ENCODE measurements around the gene CRYBG1.
A peak's percentile ranks its signal among the peaks of the same experiment; 100 is the strongest.

Gene CRYBG1

GRCh38 chr6:106608080-106608668, 247.7 kb downstream of the CRYBG1 start:
- peaks cover 4% of the 10 kb centered on the region for H3K9me3 Mint-ChIP-seq
- no peaks in the 10 kb centered on the region for H3K27me3 Mint-ChIP-seq (ENCODE audit: low read depth)
- no peak for DNase-seq (ENCODE audit: low spot score)
- H3K4me3 Mint-ChIP-seq, result no peak overlapping the region
- peaks cover 23% of the 10 kb centered on the region for H3K36me3 Mint-ChIP-seq (ENCODE audit: low read depth)
- H3K4me1 Mint-ChIP-seq (ENCODE audit: low read depth), result peaks cover 30% of the 10 kb centered on the region
- H3K27ac Mint-ChIP-seq, result no peak overlapping the region

GRCh38 chr6:106609699-106610098, 249.2 kb downstream of the CRYBG1 start:
- Mint-ChIP-seq H3K27me3 (ENCODE audit: low read depth) (no peaks in the 10 kb centered on the region), H3K4me3 (no peak overlapping the region), H3K27ac (no peak overlapping the region), H3K9me3 (peaks cover 4% of the 10 kb centered on the region), H3K4me1 (ENCODE audit: low read depth) (peaks cover 43% of the 10 kb centered on the region), H3K36me3 (ENCODE audit: low read depth) (peaks cover 25% of the 10 kb centered on the region)
- no peak for DNase-seq (ENCODE audit: low spot score)

GRCh38 chr6:106611030-106611429, 250.5 kb downstream of the CRYBG1 start:
- Mint-ChIP-seq H3K4me1 (ENCODE audit: low read depth) (peaks cover 48% of the 10 kb centered on the region), H3K9me3 (peaks cover 4% of the 10 kb centered on the region), H3K27ac (no peak overlapping the region), H3K27me3 (ENCODE audit: low read depth) (no peaks in the 10 kb centered on the region), H3K4me3 (no peak overlapping the region), H3K36me3 (ENCODE audit: low read depth) (peaks cover 27% of the 10 kb centered on the region)
- DNase-seq (ENCODE audit: low spot score), result no peak

GRCh38 chr6:106612671-106613416, 252.3 kb downstream of the CRYBG1 start:
- no peak for DNase-seq (ENCODE audit: low spot score)
- peaks cover 4% of the 10 kb centered on the region for H3K9me3 Mint-ChIP-seq
- H3K4me3 Mint-ChIP-seq, result peak overlapping the region; percentile 62
- peaks cover 56% of the 10 kb centered on the region for H3K4me1 Mint-ChIP-seq (ENCODE audit: low read depth)
- peaks cover 35% of the 10 kb centered on the region for H3K36me3 Mint-ChIP-seq (ENCODE audit: low read depth)
- peak overlapping the region; percentile 91 for H3K27ac Mint-ChIP-seq
- no peaks in the 10 kb centered on the region for H3K27me3 Mint-ChIP-seq (ENCODE audit: low read depth)

- Mint-ChIP-seq H3K4me1 (ENCODE audit: low read depth) (peaks cover 57% of the 10 kb centered on the region), H3K27ac (peak overlapping the region; percentile 91)
Observed at GRCh38 chr6:106613590-106613989, 253.1 kb downstream of the CRYBG1 start.

GRCh38 chr6:106614166-106614565, 253.6 kb downstream of the CRYBG1 start:
- Mint-ChIP-seq H3K27ac (peak overlapping the region; percentile 91), H3K4me1 (ENCODE audit: low read depth) (peaks cover 59% of the 10 kb centered on the region), H3K4me3 (peak overlapping the region; percentile 62)

More at GRCh38 chr6:106613590-106613989, 253.1 kb downstream of the CRYBG1 start:
- DNase-seq (ENCODE audit: low spot score), result no peak
- Mint-ChIP-seq H3K36me3 (ENCODE audit: low read depth) (peaks cover 40% of the 10 kb centered on the region), H3K4me3 (peak overlapping the region; percentile 62), H3K9me3 (peaks cover 4% of the 10 kb centered on the region), H3K27me3 (ENCODE audit: low read depth) (no peaks in the 10 kb centered on the region)

GRCh38 chr6:106614592-106615257, 254.2 kb downstream of the CRYBG1 start:
- H3K4me1 Mint-ChIP-seq (ENCODE audit: low read depth), result peaks cover 60% of the 10 kb centered on the region
- H3K36me3 Mint-ChIP-seq (ENCODE audit: low read depth), result peaks cover 45% of the 10 kb centered on the region
- no peaks in the 10 kb centered on the region for H3K27me3 Mint-ChIP-seq (ENCODE audit: low read depth)
- no peak for DNase-seq (ENCODE audit: low spot score)
- peak overlapping the region; percentile 62 for H3K4me3 Mint-ChIP-seq
- peaks cover 4% of the 10 kb centered on the region for H3K9me3 Mint-ChIP-seq
- peak overlapping the region; percentile 91 for H3K27ac Mint-ChIP-seq

More at GRCh38 chr6:106614166-106614565, 253.6 kb downstream of the CRYBG1 start:
- Mint-ChIP-seq H3K9me3 (peaks cover 4% of the 10 kb centered on the region), H3K36me3 (ENCODE audit: low read depth) (peaks cover 44% of the 10 kb centered on the region), H3K27me3 (ENCODE audit: low read depth) (no peaks in the 10 kb centered on the region)
- no peak for DNase-seq (ENCODE audit: low spot score)

- Mint-ChIP-seq H3K27ac (peak overlapping the region; percentile 6), H3K36me3 (ENCODE audit: low read depth) (peaks cover 42% of the 10 kb centered on the region), H3K4me1 (ENCODE audit: low read depth) (peaks cover 54% of the 10 kb centered on the region), H3K4me3 (peak overlapping the region; percentile 11), H3K9me3 (peaks cover 4% of the 10 kb centered on the region), H3K27me3 (ENCODE audit: low read depth) (no peaks in the 10 kb centered on the region)
- no peak for DNase-seq (ENCODE audit: low spot score)
Observed at GRCh38 chr6:106617302-106617701, 256.8 kb downstream of the CRYBG1 start.

- Mint-ChIP-seq H3K36me3 (ENCODE audit: low read depth) (peaks cover 42% of the 10 kb centered on the region), H3K27ac (no peak overlapping the region), H3K27me3 (ENCODE audit: low read depth) (no peaks in the 10 kb centered on the region), H3K4me1 (ENCODE audit: low read depth) (peaks cover 48% of the 10 kb centered on the region), H3K4me3 (no peak overlapping the region), H3K9me3 (peaks cover under 1% of the 10 kb centered on the region)
- DNase-seq (ENCODE audit: low spot score), result no peak
Observed at GRCh38 chr6:106617857-106618256, 257.3 kb downstream of the CRYBG1 start.

- no peak overlapping the region for H3K4me3 Mint-ChIP-seq
- peaks cover 44% of the 10 kb centered on the region for H3K4me1 Mint-ChIP-seq (ENCODE audit: low read depth)
- H3K27me3 Mint-ChIP-seq (ENCODE audit: low read depth), result no peaks in the 10 kb centered on the region
- H3K9me3 Mint-ChIP-seq, result peaks cover 5% of the 10 kb centered on the region
- DNase-seq (ENCODE audit: low spot score), result no peak
- peaks cover 41% of the 10 kb centered on the region for H3K36me3 Mint-ChIP-seq (ENCODE audit: low read depth)
- H3K27ac Mint-ChIP-seq, result no peak overlapping the region
Observed at GRCh38 chr6:106618324-106618723, 257.8 kb downstream of the CRYBG1 start.

- Mint-ChIP-seq H3K4me1 (ENCODE audit: low read depth) (peaks cover 38% of the 10 kb centered on the region), H3K27me3 (ENCODE audit: low read depth) (no peaks in the 10 kb centered on the region), H3K36me3 (ENCODE audit: low read depth) (peaks cover 42% of the 10 kb centered on the region), H3K9me3 (peaks cover 5% of the 10 kb centered on the region), H3K27ac (peak overlapping the region; percentile 8), H3K4me3 (no peak overlapping the region)
- DNase-seq (ENCODE audit: low spot score), result no peak
Observed at GRCh38 chr6:106619223-106619622, 258.7 kb downstream of the CRYBG1 start.

- peaks cover 35% of the 10 kb centered on the region for H3K4me1 Mint-ChIP-seq (ENCODE audit: low read depth)
- no peak for DNase-seq (ENCODE audit: low spot score)
- H3K4me3 Mint-ChIP-seq, result no peak overlapping the region
- no peaks in the 10 kb centered on the region for H3K27me3 Mint-ChIP-seq (ENCODE audit: low read depth)
- peaks cover 5% of the 10 kb centered on the region for H3K9me3 Mint-ChIP-seq
- no peak overlapping the region for H3K27ac Mint-ChIP-seq
- H3K36me3 Mint-ChIP-seq (ENCODE audit: low read depth), result peaks cover 41% of the 10 kb centered on the region
Observed at GRCh38 chr6:106620931-106621672, 260.6 kb downstream of the CRYBG1 start.

Measured in T-helper 2 cell treated with Interferon-gamma antibody and Interleukin-4, amounts not matched to agents 5 μg/mL and 100 μg/mL, for 36 hours (primary cell).